Bone marrow (tissue), 2 donors: ENCODE measurements around the gene HOXC12.

Experiments used
- DNase-seq, 2 donors: peaks; one replicate each; lab custom pipeline; 2025; lab: John Stamatoyannopoulos, UW

The HOXC12 gene

GRCh38 chr12:53941187-53941586 lies 13.5 kb upstream of the HOXC12 start:
- DNase-seq: no peak

GRCh38 chr12:53941750-53942149 lies 13.0 kb upstream of the HOXC12 start:
- DNase-seq: no peak

GRCh38 chr12:53942467-53942997 lies 12.2 kb upstream of the HOXC12 start:
- no peak for DNase-seq

- DNase-seq: no peak
Observed at GRCh38 chr12:53944209-53944608, 10.5 kb upstream of the HOXC12 start.

- no peak for DNase-seq
Observed at GRCh38 chr12:53944907-53945847, 9.5 kb upstream of the HOXC12 start.

DNA sequence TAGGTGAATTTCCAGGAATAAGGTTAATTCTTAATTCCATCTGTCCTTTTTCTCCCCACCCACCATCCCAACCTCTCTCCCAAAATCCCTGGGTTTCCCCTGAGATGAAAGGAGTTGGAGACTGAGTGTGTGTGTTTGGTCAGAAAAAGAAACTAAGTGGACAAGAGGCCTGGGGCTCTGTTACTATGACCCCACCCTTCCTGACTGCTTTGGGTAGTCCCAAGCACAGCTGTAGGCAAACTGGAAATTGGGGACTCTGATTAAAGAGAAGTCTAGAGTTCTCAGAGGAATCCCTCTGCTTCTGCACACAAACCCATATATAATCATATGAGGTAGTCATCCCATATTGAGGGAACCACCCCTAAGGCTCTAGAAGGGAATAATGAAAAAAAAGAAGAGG lies 7.0 kb upstream of the HOXC12 start:
- no peak for DNase-seq

GRCh38 chr12:53948650-53949593 lies 5.8 kb upstream of the HOXC12 start:
- DNase-seq: no peak

DNA sequence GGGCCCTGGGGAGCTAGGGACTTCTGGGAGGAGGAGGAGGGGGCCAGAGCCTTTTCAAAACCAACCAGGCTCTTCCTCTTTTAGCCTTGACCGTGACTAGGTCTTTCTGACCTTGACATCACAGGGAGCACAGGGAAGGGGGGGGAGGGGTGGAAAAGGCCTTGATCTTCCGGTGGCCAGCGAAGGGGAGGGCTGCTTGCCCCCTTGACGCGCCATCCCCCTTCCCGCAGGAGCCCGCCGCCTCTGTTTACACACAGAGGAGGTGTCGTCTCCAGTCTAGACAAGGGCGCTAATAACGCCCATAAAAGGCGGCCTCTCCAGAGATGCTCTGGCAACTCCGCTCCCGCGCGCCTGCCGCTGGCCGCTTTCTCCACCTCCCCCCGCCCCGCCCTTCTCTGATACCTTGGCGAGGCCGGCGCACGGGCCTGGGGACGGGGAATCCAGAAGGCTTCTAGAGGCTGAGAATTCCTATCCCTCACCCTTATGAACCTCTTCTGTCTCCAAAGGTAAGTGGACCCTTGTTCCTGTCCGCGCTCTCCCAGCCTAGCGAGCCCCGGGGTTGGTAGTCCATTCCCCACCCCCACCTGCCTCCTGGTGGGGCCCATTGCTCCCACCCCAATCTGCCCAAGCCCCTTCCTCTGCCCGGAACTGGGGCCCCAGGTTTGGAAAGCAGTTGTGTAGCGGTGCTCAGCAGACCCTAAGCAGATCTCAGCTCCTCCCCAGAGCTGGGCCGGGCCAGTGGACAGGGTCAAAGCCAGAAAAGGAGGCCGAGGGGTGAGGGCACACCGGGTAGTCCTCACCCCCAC lies 4.9 kb upstream of the HOXC12 start:
- DNase-seq: no peak

- DNase-seq: no peak
Observed at GRCh38 chr12:53950437-53950773, 4.3 kb upstream of the HOXC12 start.

DNA sequence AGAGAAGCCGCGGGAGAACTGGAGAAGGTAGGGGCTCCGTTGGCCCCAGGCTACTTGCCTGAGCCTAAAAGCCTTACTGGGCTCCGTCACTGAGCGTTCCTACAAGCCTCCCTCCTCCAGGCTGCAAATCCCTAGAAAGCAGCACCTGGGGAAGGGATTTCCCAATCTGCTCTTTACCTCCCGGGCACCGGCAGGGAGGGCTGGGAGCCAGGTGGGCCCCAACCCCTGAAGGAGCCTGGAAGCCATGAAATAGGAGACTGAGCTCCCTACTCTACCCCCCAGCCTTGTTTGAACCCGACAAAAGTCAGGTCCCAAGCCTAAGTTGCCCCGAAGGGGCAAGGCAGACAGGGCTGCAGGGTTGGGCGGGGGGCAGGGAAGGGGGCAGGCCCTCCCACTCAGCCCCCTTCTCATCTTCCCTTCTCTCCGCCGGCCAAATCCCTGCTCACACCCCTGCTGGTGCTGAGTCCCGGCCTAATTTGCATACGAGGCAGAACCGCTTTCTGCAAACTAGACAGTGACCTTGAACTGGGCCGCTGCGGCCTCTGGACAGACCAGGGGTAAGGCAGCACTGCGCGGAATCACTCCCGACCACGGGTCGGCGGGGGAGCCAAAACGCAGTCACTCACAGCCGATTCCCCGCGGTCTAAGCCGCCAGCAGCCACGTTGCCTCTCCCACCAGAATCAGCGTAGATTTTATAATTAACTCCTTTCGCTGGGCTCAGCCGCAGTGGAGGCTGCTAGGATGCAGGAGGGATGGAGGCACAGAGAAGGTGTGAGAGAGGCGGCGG lies 3.7 kb upstream of the HOXC12 start:
- no peak for DNase-seq

- DNase-seq: no peak
Observed at GRCh38 chr12:53951577-53952334, 2.9 kb upstream of the HOXC12 start.

GRCh38 chr12:53952335-53952694 lies 2.4 kb upstream of the HOXC12 start:
- no peak for DNase-seq

- no peak for DNase-seq
Observed at GRCh38 chr12:53952871-53953734, 1.6 kb upstream of the HOXC12 start.

- DNase-seq: no peak
Observed at GRCh38 chr12:53953831-53954693, 641 bp upstream of the HOXC12 start.

GRCh38 chr12:53955036-53955775 lies 503 bp downstream of the HOXC12 start:
- no peak for DNase-seq

DNA sequence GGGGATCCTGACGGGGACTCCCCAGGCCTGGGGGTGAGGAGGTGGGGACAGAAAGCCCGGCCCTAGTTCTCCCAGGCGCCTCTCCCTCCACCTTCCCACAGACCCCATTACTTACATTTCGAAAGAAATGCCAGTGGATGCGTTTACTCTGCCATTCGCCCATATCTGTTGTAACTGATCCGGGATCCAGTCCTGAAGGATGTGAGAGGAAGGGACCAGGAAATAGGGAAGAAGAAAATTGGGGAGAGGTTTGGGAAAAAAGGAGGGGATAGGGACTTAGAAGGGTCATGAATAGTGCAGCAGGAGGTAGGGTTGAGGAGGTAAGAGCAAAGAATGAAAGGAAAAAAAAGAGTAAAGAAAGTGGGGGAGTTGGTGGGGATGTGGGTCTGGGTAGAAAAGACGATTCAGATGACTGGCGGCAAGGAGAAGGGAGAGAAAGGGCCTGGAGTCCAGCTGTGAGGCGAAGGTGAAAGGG lies 1.1 kb downstream of the HOXC12 start:
- no peak for DNase-seq

- DNase-seq: no peak
Observed at GRCh38 chr12:53956251-53956887, 1.7 kb downstream of the HOXC12 start.
